ENCODE measurements around the gene AP5Z1.

The AP5Z1 gene

GRCh38 chr7:4766666-4767519 is 8.5 kb upstream of the AP5Z1 start:
- DNase-seq (ENCODE audit: low read depth) = no peak

- DNase-seq (ENCODE audit: low read depth) = no peak
Observed at GRCh38 chr7:4768597-4769569, 6.5 kb upstream of the AP5Z1 start.

GRCh38 chr7:4769761-4770160 is 5.7 kb upstream of the AP5Z1 start:
- DNase-seq (ENCODE audit: low read depth) = no peak

GRCh38 chr7:4770886-4771285 is 4.5 kb upstream of the AP5Z1 start:
- DNase-seq (ENCODE audit: low read depth) = no peak

GRCh38 chr7:4771737-4772136 is 3.7 kb upstream of the AP5Z1 start:
- no peak for DNase-seq (ENCODE audit: low read depth)

- no peak for DNase-seq (ENCODE audit: low read depth)
Observed at GRCh38 chr7:4772306-4772705, 3.1 kb upstream of the AP5Z1 start.

GRCh38 chr7:4774007-4774406 is 1.4 kb upstream of the AP5Z1 start:
- DNase-seq (ENCODE audit: low read depth) = no peak

GRCh38 chr7:4774658-4775249 is 669 bp upstream of the AP5Z1 start:
- no peak for DNase-seq (ENCODE audit: low read depth)

- peak; percentile 39 for DNase-seq (ENCODE audit: low read depth)
Observed at GRCh38 chr7:4775848-4776623, 613 bp downstream of the AP5Z1 start.

- no peak for DNase-seq (ENCODE audit: low read depth)
Observed at GRCh38 chr7:4779118-4779517, 3.7 kb downstream of the AP5Z1 start.

GRCh38 chr7:4781366-4782069 is 6.1 kb downstream of the AP5Z1 start:
- no peak for DNase-seq (ENCODE audit: low read depth)

- no peak for DNase-seq (ENCODE audit: low read depth)
Observed at GRCh38 chr7:4782333-4783291, 7.2 kb downstream of the AP5Z1 start.

- no peak for DNase-seq (ENCODE audit: low read depth)
Observed at GRCh38 chr7:4783292-4783652, 7.8 kb downstream of the AP5Z1 start.

GRCh38 chr7:4783762-4784351 is 8.4 kb downstream of the AP5Z1 start:
- no peak for DNase-seq (ENCODE audit: low read depth)

- no peak for DNase-seq (ENCODE audit: low read depth)
Observed at GRCh38 chr7:4784799-4785198, 9.4 kb downstream of the AP5Z1 start.

- DNase-seq (ENCODE audit: low read depth) = no peak
Observed at GRCh38 chr7:4785371-4785770, 9.9 kb downstream of the AP5Z1 start.

GRCh38 chr7:4786015-4786414 is 10.6 kb downstream of the AP5Z1 start:
- DNase-seq (ENCODE audit: low read depth) = no peak

- DNase-seq (ENCODE audit: low read depth) = no peak
Observed at GRCh38 chr7:4787541-4787940, 12.1 kb downstream of the AP5Z1 start.

GRCh38 chr7:4787947-4788626 is 12.7 kb downstream of the AP5Z1 start:
- DNase-seq (ENCODE audit: low read depth) = no peak
